K562 (cell line): ENCODE data around the gene ITGAX. TPM values are rescaled to one million over a fixed set of nuclear protein-coding genes. Genes with fewer than 3 reads are reported as not detected.
"Not testable (repeated sequence)": the region's sequence is repeated elsewhere in the genome, so short reads cannot be mapped to it uniquely, and the experiment has no call there.

Experiments used
- ATAC-seq: fragments of 200-7000 bp; cut with Tn5 transposase; 3 replicates; pipeline ENCODE4 v1.9.1; 2020; ENCODE audit warnings: moderate library complexity
- BruUV-seq: library from RNA; stranded (reverse); fragments of 400-500 nt; replicated peaks from 2 replicates; lab custom pipeline; 2021; lab: Mats Ljungman, UMichigan
- CTCF ChIA-PET: fragments of 300-600 bp; formaldehyde crosslinking; extraction: SDS; loops from one replicate; lab custom pipeline; 2021; ENCODE audit warnings: low intra/inter-chr PET ratio; lab: Yijun Ruan, JAX
- POLR2A ChIA-PET: fragments of 300-600, 350-650 bp; sonication (Branson Sonifier 250); formaldehyde crosslinking; extraction: SDS; loops from one replicate; lab custom pipeline; 2021; ENCODE audit warnings: antibody characterized with exemption, inconsistent platforms; lab: Yijun Ruan, JAX
- DNase-seq, 4 experiments: peaks; one replicate each; pipeline versions ENCODE4 v3.0.0 to v3.0.0-alpha.2; 2011 to 2018; ENCODE audit warnings: low spot score in 3 of 4, mixed read lengths in 3 of 4; ENCODE audit errors: extremely low read depth in 1 of 4
- FAIRE-seq: peaks from 2 replicates; lab custom pipeline; 2011; peaks lifted over from hg19 to GRCh38; lab: Jason Lieb, UNC
- H2AFZ ChIP-seq: 2 replicates; pipeline ENCODE4 v1.6.0; 2011; ENCODE audit warnings: low read depth, low read length, control low read depth, inconsistent platforms
- H3K27ac ChIP-seq: fragments of 200-600 bp; 3 replicates; pipeline ENCODE4 v1.8.0; 2011; ENCODE audit warnings: low read depth, mild to moderate bottlenecking, control low read depth, inconsistent platforms, low read length, moderate library complexity, mixed read lengths; ENCODE audit errors: extremely low read depth
- H3K27me3 ChIP-seq, 2 experiments: fragments of 300-600 bp in 1 of 2; 2 replicates in 1 of 2; 3 replicates in 1 of 2; pipeline versions ENCODE4 v1.6.0 to v1.8.0; 2011; ENCODE audit warnings: inconsistent platforms in 2 of 2, low read length in 2 of 2, mild to moderate bottlenecking in 1 of 2, mixed read lengths in 1 of 2, moderate library complexity in 1 of 2; ENCODE audit not compliant: control insufficient read depth in 2 of 2, insufficient read depth in 2 of 2
- H3K36me3 ChIP-seq: fragments of 300-600 bp; 3 replicates; pipeline ENCODE4 v1.8.0; 2011; ENCODE audit warnings: mild to moderate bottlenecking, low read length, inconsistent platforms; ENCODE audit not compliant: control insufficient read depth, insufficient read depth
- H3K4me1 ChIP-seq, 2 experiments: fragments of 200-600 bp in 1 of 2; replicated peaks in 1 of 2; 2 replicates in 1 of 2; 3 replicates in 1 of 2; pipeline versions ENCODE4 v1.5.1 to v1.8.0; 2011; ENCODE audit warnings: inconsistent platforms in 2 of 2, low read length in 2 of 2, mild to moderate bottlenecking in 1 of 2, mixed read lengths in 1 of 2, moderate library complexity in 1 of 2; ENCODE audit not compliant: control insufficient read depth in 2 of 2, insufficient read depth in 2 of 2
- H3K4me2 ChIP-seq: 2 replicates; pipeline ENCODE4 v1.6.1; 2011; ENCODE audit warnings: low read length, control low read depth, inconsistent platforms, mixed read lengths; ENCODE audit not compliant: insufficient read depth
- H3K4me3 ChIP-seq: fragments of 200-600 bp; sonication (generic), shearing (Covaris generic); 2 replicates; pipeline ENCODE4 v1.5.1; 2016; ENCODE audit warnings: control low read depth, inconsistent platforms
- H3K79me2 ChIP-seq: fragments of 200-600 bp; 3 replicates; pipeline ENCODE4 v1.8.0; 2011; ENCODE audit warnings: low read length, inconsistent platforms; ENCODE audit not compliant: control insufficient read depth, insufficient read depth
- H3K9ac ChIP-seq, 2 experiments: 2 replicates each; pipeline versions ENCODE4 v1.6.0 to v1.6.1; 2011; ENCODE audit warnings: low read depth in 2 of 2, low read length in 2 of 2, control low read depth in 1 of 2, inconsistent platforms in 1 of 2, mild to moderate bottlenecking in 1 of 2, mixed read lengths in 1 of 2; ENCODE audit not compliant: insufficient read depth in 1 of 2
- H3K9me1 ChIP-seq: one replicate; pipeline ENCODE4 v1.6.0; 2011; ENCODE audit warnings: inconsistent platforms, mild to moderate bottlenecking, low read length, moderate library complexity; ENCODE audit not compliant: control insufficient read depth, insufficient read depth
- H3K9me3 ChIP-seq: replicated peaks from 2 replicates; pipeline ENCODE4 v1.5.1; 2011; ENCODE audit warnings: low read depth, low read length, inconsistent platforms; ENCODE audit not compliant: control insufficient read depth, insufficient read depth
- H4K20me1 ChIP-seq: replicated peaks from 2 replicates; pipeline ENCODE4 v1.6.1; 2011; ENCODE audit warnings: low read length, inconsistent platforms, mixed read lengths; ENCODE audit not compliant: control insufficient read depth, insufficient read depth
- AFF1 ChIP-seq, 2 experiments: fragments of 450-650 bp; IDR thresholded peaks; 2 replicates each; pipeline ENCODE4 v1.6.1; 2018; ENCODE audit warnings: mild to moderate bottlenecking in 2 of 2, low read depth in 1 of 2; ENCODE audit not compliant: partially characterized antibody in 2 of 2
- BRF1 ChIP-seq: IDR thresholded peaks from 3 replicates; pipeline ENCODE4 v1.6.1; 2011; ENCODE audit warnings: borderline replicate concordance, mild to moderate bottlenecking; ENCODE audit not compliant: insufficient read length; ENCODE audit errors: extremely low read depth
- C11orf30 ChIP-seq: fragments of 450-650 bp; IDR thresholded peaks from 2 replicates; pipeline ENCODE4 v1.6.1; 2016; ENCODE audit warnings: low read depth, mild to moderate bottlenecking
- MAFG ChIP-seq: fragments of 450-650 bp; conservative IDR thresholded peaks from 2 replicates; pipeline ENCODE4 v1.6.1; 2016; ENCODE audit warnings: missing genetic modification characterization, missing compliant biosample characterization
- NR4A1 ChIP-seq, 2 experiments: fragments of 250-450 bp in 1 of 2; fragments of 450-650 bp in 1 of 2; sonication (Bioruptor Pico) in 1 of 2; IDR thresholded peaks; 2 replicates each; pipeline versions ENCODE4 v1.4.0 to v1.6.1; 2016 to 2020; ENCODE audit warnings: mild to moderate bottlenecking in 2 of 2, missing compliant biosample characterization in 1 of 2, missing genetic modification characterization in 1 of 2, moderate library complexity in 1 of 2
- POLR2AphosphoS2 ChIP-seq: IDR thresholded peaks from 2 replicates; pipeline ENCODE4 v1.6.1; 2012; ENCODE audit warnings: low read length, improper control_type of control experiment
- TRIM28 ChIP-seq: fragments of 450-650 bp; IDR thresholded peaks from 2 replicates; pipeline ENCODE4 v1.6.1; 2017
- VEZF1 ChIP-seq: fragments of 200-800 bp; sonication (Bioruptor generic); IDR thresholded peaks from 2 replicates; pipeline ENCODE4 v1.6.1; 2017; ENCODE audit warnings: missing genetic modification characterization, missing compliant biosample characterization
- ZNF316 ChIP-seq: fragments of 450-650 bp; IDR thresholded peaks from 2 replicates; pipeline ENCODE4 v1.6.1; 2016
- WGBS: fragments of 100-300 bp; shearing (Covaris generic); methylation state at CpG from one replicate; pipeline ENCODE4 v1.1.6; 2016; ENCODE audit warnings: low coverage, mixed read lengths; ENCODE audit not compliant: insufficient coverage; ENCODE audit errors: missing lambda C conversion rate; 5-methylcytosine and 5-hydroxymethylcytosine counted together
- in situ Hi-C: fragments of 300-500 bp; cut with MboI; formaldehyde crosslinking; loops from 4 replicates; pipeline ENCODE4 v1.15.0; 2018; ENCODE audit warnings: inconsistent platforms, mixed read lengths
- intact Hi-C: fragments of 100-400 bp; cut with micrococcal nuclease; formaldehyde crosslinking; loops from 2 replicates; pipeline ENCODE4 v1.14.2; 2022
- polyA plus RNA-seq, 8 experiments: library from polyadenylated mRNA; depleted of rRNA in 4 of 8; stranded (reverse) in 5 of 8; unstranded in 3 of 8; fragments of >200 nt; fragmentation: Nextera tagmentation in 2 of 8; fragmentation: Illumina TruSeq in 1 of 8; extraction: Ambion mirVana in 2 of 8; extraction: Trizol in 1 of 8; gene quantifications; 2 replicates each; pipeline versions ENCODE4 v1.2.1 to v1.2.3, GENCODE V29; 2011 to 2014; ENCODE audit warnings: inconsistent platforms in 1 of 8, missing spikeins in 1 of 8
- total RNA-seq, 7 experiments: library from RNA; depleted of rRNA in 6 of 7; stranded (reverse); fragments of >200 nt in 6 of 7; fragmentation: Illumina TruSeq in 2 of 7; extraction: Trizol in 2 of 7; gene quantifications; 2 replicates each; pipeline versions ENCODE4 v1.2.1 to v1.2.3, GENCODE V29; 2011 to 2021; ENCODE audit warnings: low replicate concordance in 1 of 7

The ITGAX gene
- total and polyA plus RNA-seq, 9 of the 15 experiments (the other 6 are each of a cell fraction or from before 2014, with no cell fraction given): 0.03 to 0.58 (median 0.14) TPM

GRCh38 chr16:31308381-31308780 is 46.6 kb upstream of the ITGAX start:
- H3K27ac ChIP-seq, ATAC-seq, H3K4me3 ChIP-seq, H3K9me3 ChIP-seq, CTCF ChIA-PET, in situ Hi-C loops, intact Hi-C loops, FAIRE-seq, H4K20me1 ChIP-seq, H3K9ac ChIP-seq, H3K4me1 ChIP-seq, H3K27me3 ChIP-seq, H3K79me2 ChIP-seq, H3K4me2 ChIP-seq, H2AFZ ChIP-seq, DNase-seq, POLR2A ChIA-PET, BruUV-seq, H3K36me3 ChIP-seq, H3K9me1 ChIP-seq: not testable (repeated sequence)
- TF ChIP-seq ZNF316 (peak; percentile 83), C11orf30 (peak; percentile 54; the same call in 1 of the 2 replicates), MAFG (tag) (0 out of 2 replicates have a peak, but pooled peaks have one; percentile 41)
- no CpG with 5 or more reads among the region's 3 CpGs for WGBS

- Histone ChIP-seq H3K27ac (no peak overlapping the region), H3K4me1 (0 out of 5 replicates have a peak, but pooled peaks cover 0 to under 1% of the 10 kb centered on the region in 2 experiments), H3K9ac (no peak overlapping the region), H3K4me2 (no peak overlapping the region), H4K20me1 (no peaks in the 10 kb centered on the region), H3K9me1 (no peaks in the 10 kb centered on the region), H2AFZ (no peak overlapping the region), H3K36me3 (no peaks in the 10 kb centered on the region), H3K9me3 (no peaks in the 10 kb centered on the region; the same call in none of the 2 replicates), H3K27me3 (peaks cover 2 to 13% of the 10 kb centered on the region in 2 experiments; a peak in 3 of 5 replicates), H3K4me3 (no peak overlapping the region), H3K79me2 (no peaks in the 10 kb centered on the region)
- DNase-seq (no peak), FAIRE-seq (no peak), ATAC-seq (no peak)
- BruUV-seq: no TSS peak
- ChIA-PET POLR2A (interaction anchor here (0.6 kb wide), 1 partner anchor 185 kb away, joined by 3 read pairs; the partner anchor contains the start of gene RUSF1), CTCF (interaction anchor here (0.7 kb wide), 2 partner anchors 25 to 216 kb away, joined by 3 read pairs; no protein-coding TSS in a partner anchor)
- in situ Hi-C loops (no loop called here), intact Hi-C loops (no loop called here)
- WGBS: 0% methylated on average over 1 of the region's 1 CpG
- 0 out of 2 replicates have a peak, but pooled peaks have one; percentile 32 for TF ChIP-seq TRIM28
- TF ChIP-seq BRF1: no peak
- TF ChIP-seq AFF1 (IDR thresholded peaks at IDR 0.05; ENCODE audit: low read depth in 1 of 2, partially characterized antibody in 2 of 2): peak in 1 of 2 experiments; percentile 91
- no peak for TF ChIP-seq NR4A1 (CRISPR knock-in tag; IDR thresholded peaks at IDR 0.05)
- TF ChIP-seq NR4A1 (tag; IDR thresholded peaks at IDR 0.05): no peak
- TF ChIP-seq POLR2AphosphoS2: no peak
- no peak for TF ChIP-seq VEZF1 (CRISPR knock-in tag)
Observed at GRCh38 chr16:31322500-31322899, 32.5 kb upstream of the ITGAX start.
